Tibial nerve (tissue), 4 donors: Measurements from ENCODE around the gene HSPB7.

Source experiments
- CTCF ChIP-seq, 5 experiments: fragments of 200-600 bp in 3 of 5; fragments of 450-650 bp in 2 of 5; sonication (generic) in 3 of 5; IDR thresholded peaks; one replicate each; pipeline ENCODE4 v1.5.1; 2016 to 2019; ENCODE audit warnings: antibody characterized with exemption in 5 of 5, mild to moderate bottlenecking in 3 of 5, moderate library complexity in 2 of 5
- EP300 ChIP-seq, 2 donors: sonication (generic); formaldehyde crosslinking; IDR thresholded peaks; one replicate each; pipeline ENCODE4 v1.6.1; 2017; ENCODE audit warnings: antibody characterized with exemption in 2 of 2, mild to moderate bottlenecking in 1 of 2
- POLR2A ChIP-seq, 2 donors: fragments of 450-650 bp; IDR thresholded peaks; one replicate each; pipeline ENCODE4 v1.6.1; 2017; ENCODE audit warnings: antibody characterized with exemption in 2 of 2, mild to moderate bottlenecking in 2 of 2, moderate library complexity in 2 of 2

DNA sequence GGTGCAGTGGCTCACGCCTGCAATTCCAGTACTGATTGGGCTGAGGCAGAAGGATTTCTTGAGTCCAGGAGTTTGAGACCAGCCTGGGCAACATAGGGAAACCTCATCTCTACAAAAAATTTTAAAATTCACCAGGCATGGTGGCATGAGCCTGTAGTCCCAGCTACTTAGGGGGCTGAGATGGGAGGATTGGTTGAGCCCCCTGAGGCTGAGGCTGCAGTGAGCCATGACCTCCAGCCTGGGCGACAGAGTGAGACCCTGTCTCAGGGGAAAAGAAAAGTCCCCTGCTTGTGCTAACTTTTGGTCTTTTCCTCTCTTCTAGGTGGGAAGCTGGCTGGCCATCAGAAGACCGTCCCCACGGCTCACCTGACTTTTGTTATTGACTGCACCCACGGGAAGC, 12.2 kb downstream of the HSPB7 start:
- TF ChIP-seq CTCF (IDR thresholded peaks at IDR 0.05) = no peak
- no peak for TF ChIP-seq EP300 (IDR thresholded peaks at IDR 0.05)
- TF ChIP-seq POLR2A (IDR thresholded peaks at IDR 0.05) = no peak
